IMR-90 (cell line): ENCODE results near the gene APCDD1L. TPM values are rescaled to one million over a fixed set of nuclear protein-coding genes. Genes with fewer than 3 reads are reported as not detected.

Experiments
- ATAC-seq: fragments of 200-7000 bp; cut with Tn5 transposase; 2 replicates; pipeline ENCODE4 v1.9.1; 2020; ENCODE audit warnings: low read depth, mild to moderate bottlenecking, moderate library complexity
- BruUV-seq: library from RNA; stranded (reverse); fragments of 400-500 nt; replicated peaks from 2 replicates; lab custom pipeline; 2021; lab: Mats Ljungman, UMichigan
- CTCF ChIA-PET: fragments of 300-600 bp; formaldehyde crosslinking; extraction: SDS; loops from one replicate; lab custom pipeline; 2021; ENCODE audit warnings: antibody characterized with exemption; lab: Yijun Ruan, JAX
- POLR2A ChIA-PET: fragments of 300-600 bp; sonication (Branson Sonifier 250); formaldehyde crosslinking; loops from one replicate; lab custom pipeline; 2022; ENCODE audit warnings: antibody characterized with exemption; ENCODE audit not compliant: unreplicated experiment; lab: Charles Lee
- DNase-seq: peaks from one replicate; pipeline ENCODE4 v3.0.0; 2013
- H2AFZ ChIP-seq: replicated peaks from 2 replicates; pipeline ENCODE3; 2013; ENCODE audit warnings: low read length, mild to moderate bottlenecking; ENCODE audit not compliant: poor library complexity
- H2AK5ac ChIP-seq: 2 replicates; pipeline ENCODE4 v1.6.1; 2013; ENCODE audit warnings: low read depth, low read length, inconsistent platforms
- H2AK9ac ChIP-seq: replicated peaks from 2 replicates; pipeline ENCODE3; 2013; ENCODE audit warnings: mild to moderate bottlenecking, low read depth, low read length, moderate library complexity; ENCODE audit not compliant: poor library complexity
- H2BK120ac ChIP-seq: 2 replicates; pipeline ENCODE4 v1.6.1; 2013; ENCODE audit warnings: low read depth, low read length, inconsistent platforms
- H2BK15ac ChIP-seq: 3 replicates; pipeline ENCODE4 v1.6.1; 2013; ENCODE audit warnings: low read depth, low read length, inconsistent platforms
- H2BK20ac ChIP-seq: 2 replicates; pipeline ENCODE4 v1.6.1; 2013; ENCODE audit warnings: low read depth, mild to moderate bottlenecking, inconsistent platforms, low read length, moderate library complexity
- H2BK5ac ChIP-seq: 2 replicates; pipeline ENCODE4 v1.6.1; 2013; ENCODE audit warnings: mild to moderate bottlenecking, low read depth, low read length, inconsistent platforms; ENCODE audit not compliant: poor library complexity, severe bottlenecking
- H3K14ac ChIP-seq: replicated peaks from 2 replicates; pipeline ENCODE4 v1.6.1; 2013; ENCODE audit warnings: low read depth, low read length, inconsistent platforms
- H3K18ac ChIP-seq: 2 replicates; pipeline ENCODE4 v1.6.1; 2013; ENCODE audit warnings: low read depth, low read length, control low read depth
- H3K23ac ChIP-seq: 2 replicates; pipeline ENCODE4 v1.6.1; 2013; ENCODE audit warnings: low read depth, low read length, inconsistent platforms
- H3K27ac ChIP-seq: 2 replicates; pipeline ENCODE4 v1.5.1; 2013; ENCODE audit warnings: mild to moderate bottlenecking, control low read depth, low read length; ENCODE audit not compliant: insufficient read depth
- H3K27me3 ChIP-seq: 2 replicates; pipeline ENCODE4 v1.6.1; 2013; ENCODE audit warnings: low read length; ENCODE audit not compliant: control insufficient read depth, insufficient read depth
- H3K36me3 ChIP-seq: 2 replicates; pipeline ENCODE4 v1.6.1; 2013; ENCODE audit warnings: low read length, mixed read lengths; ENCODE audit not compliant: control insufficient read depth, insufficient read depth
- H3K4ac ChIP-seq: 2 replicates; pipeline ENCODE4 v1.6.1; 2013; ENCODE audit warnings: low read depth, low read length, inconsistent platforms
- H3K4me1 ChIP-seq: 2 replicates; pipeline ENCODE4 v1.6.1; 2013; ENCODE audit warnings: low read length, mixed read lengths; ENCODE audit not compliant: control insufficient read depth, insufficient read depth
- H3K4me2 ChIP-seq: 2 replicates; pipeline ENCODE4 v1.6.1; 2013; ENCODE audit warnings: low read depth, mild to moderate bottlenecking, control low read depth, low read length, moderate library complexity
- H3K4me3 ChIP-seq: 2 replicates; pipeline ENCODE4 v1.5.1; 2013; ENCODE audit warnings: low read depth, mild to moderate bottlenecking, control low read depth, low read length, moderate library complexity; ENCODE audit not compliant: insufficient read depth
- H3K56ac ChIP-seq: 2 replicates; pipeline ENCODE4 v1.6.1; 2013; ENCODE audit warnings: low read length, inconsistent platforms; ENCODE audit not compliant: insufficient read depth; ENCODE audit errors: extremely low read depth
- H3K79me1 ChIP-seq, 2 experiments: 2 replicates each; pipeline ENCODE4 v1.6.1; 2013; ENCODE audit warnings: low read length in 2 of 2, inconsistent platforms in 1 of 2, low read depth in 1 of 2
- H3K9ac ChIP-seq: 2 replicates; pipeline ENCODE4 v1.6.1; 2013; ENCODE audit warnings: low read depth, low read length, control low read depth
- H3K9me1 ChIP-seq: 2 replicates; pipeline ENCODE4 v1.6.1; 2013; ENCODE audit warnings: low read length, inconsistent platforms; ENCODE audit not compliant: insufficient read depth
- H3K9me3 ChIP-seq: 2 replicates; pipeline ENCODE4 v1.6.1; 2013; ENCODE audit warnings: low read length; ENCODE audit not compliant: control insufficient read depth, insufficient read depth
- H4K20me1 ChIP-seq: 2 replicates; pipeline ENCODE4 v1.6.1; 2013; ENCODE audit warnings: low read length, inconsistent platforms; ENCODE audit not compliant: insufficient read depth
- H4K5ac ChIP-seq: 2 replicates; pipeline ENCODE4 v1.6.1; 2013; ENCODE audit warnings: mild to moderate bottlenecking, low read depth, low read length, control low read depth
- H4K8ac ChIP-seq, 2 experiments: 2 replicates each; pipeline ENCODE4 v1.6.1; 2013; ENCODE audit warnings: low read depth in 2 of 2, low read length in 2 of 2, control low read depth in 1 of 2, inconsistent platforms in 1 of 2
- H4K91ac ChIP-seq: 2 replicates; pipeline ENCODE4 v1.6.1; 2013; ENCODE audit warnings: low read depth, low read length, inconsistent platforms; ENCODE audit not compliant: insufficient read depth
- BHLHE40 ChIP-seq: fragments of 150-350 bp; IDR thresholded peaks from 2 replicates; pipeline ENCODE4 v1.6.1; 2016; ENCODE audit warnings: mild to moderate bottlenecking, low read depth, low read length
- CEBPB ChIP-seq: IDR thresholded peaks from 2 replicates; pipeline ENCODE4 v1.6.1; 2012; ENCODE audit warnings: low read depth, low read length, improper control_type of control experiment
- CHD1 ChIP-seq: IDR thresholded peaks from 2 replicates; pipeline ENCODE4 v1.6.1; 2012; ENCODE audit warnings: low read depth, low read length, improper control_type of control experiment
- CTCF ChIP-seq: conservative IDR thresholded peaks from 2 replicates; pipeline ENCODE4 v1.5.1; 2012; ENCODE audit warnings: mild to moderate bottlenecking, low read depth, low read length, improper control_type of control experiment
- ELK1 ChIP-seq: fragments of 150-350 bp; IDR thresholded peaks from 2 replicates; pipeline ENCODE4 v1.6.1; 2016; ENCODE audit warnings: low read depth, mild to moderate bottlenecking, low read length, moderate library complexity, borderline replicate concordance
- MAZ ChIP-seq: IDR thresholded peaks from 2 replicates; pipeline ENCODE4 v1.6.1; 2012; ENCODE audit warnings: low read depth, mild to moderate bottlenecking, low read length, improper control_type of control experiment, moderate library complexity, borderline replicate concordance
- NFE2L2 ChIP-seq: fragments of 150-350 bp; IDR thresholded peaks from 2 replicates; pipeline ENCODE4 v1.6.1; 2016; ENCODE audit warnings: low read depth, mild to moderate bottlenecking, low read length
- RCOR1 ChIP-seq: IDR thresholded peaks from 2 replicates; pipeline ENCODE4 v1.6.1; 2012; ENCODE audit warnings: mild to moderate bottlenecking, low read length, improper control_type of control experiment; ENCODE audit not compliant: insufficient replicate concordance
- RFX5 ChIP-seq: IDR thresholded peaks from 2 replicates; pipeline ENCODE4 v1.8.0; 2012; ENCODE audit warnings: low read depth, mild to moderate bottlenecking, low read length, moderate library complexity
- SMC3 ChIP-seq: fragments of 150-350 bp; IDR thresholded peaks from 2 replicates; pipeline ENCODE4 v1.6.1; 2016; ENCODE audit warnings: low read depth, mild to moderate bottlenecking, antibody characterized with exemption, low read length, moderate library complexity
- USF2 ChIP-seq: fragments of 150-350 bp; IDR thresholded peaks from 2 replicates; pipeline ENCODE4 v1.6.1; 2017; ENCODE audit warnings: mild to moderate bottlenecking, antibody characterized with exemption, low read length, low read depth
- WGBS, 2 experiments: methylation state at CpG; one replicate each; pipeline versions ENCODE4 v1.1.5 to v1.1.7; 2013; ENCODE audit warnings: missing lambda C conversion rate in 2 of 2; ENCODE audit not compliant: insufficient read length in 1 of 2; ENCODE audit errors: extremely low coverage in 2 of 2; 5-methylcytosine and 5-hydroxymethylcytosine counted together
- dilution Hi-C: fragments of 300-500 bp; cut with HindIII; formaldehyde crosslinking; loops from one replicate; pipeline ENCODE4 v1.14.3; 2018; ENCODE audit warnings: low sequenced_read_pairs; ENCODE audit not compliant: unreplicated experiment
- in situ Hi-C: fragments of 300-500 bp; cut with MboI; formaldehyde crosslinking; loops from 3 replicates; pipeline ENCODE4 v1.14.3; 2019; ENCODE audit warnings: low sequenced_read_pairs, inconsistent platforms, mixed read lengths
- intact Hi-C: fragments of 100-400 bp; cut with micrococcal nuclease; formaldehyde crosslinking; loops from 2 replicates; pipeline ENCODE4 v1.10.0; 2022
- polyA plus RNA-seq, 3 experiments: library from polyadenylated mRNA; depleted of rRNA; stranded (reverse); fragments of >200 nt; gene quantifications; 2 replicates each; pipeline ENCODE4 v1.2.3, GENCODE V29; 2012; ENCODE audit warnings: low replicate concordance in 1 of 3
- total RNA-seq: library from RNA; depleted of rRNA; stranded (reverse); fragments of >200 nt; gene quantifications from 2 replicates; pipeline ENCODE4 v1.2.3, GENCODE V29; 2012

The APCDD1L gene
- total and polyA plus RNA-seq, 2 of the 4 experiments (the other 2 are of a cell fraction): 2.5 to 18.3 TPM

GRCh38 chr20:58521763-58522162 lies 6.6 kb upstream of the APCDD1L start:
- H3K18ac ChIP-seq: no peak overlapping the region
- no peak overlapping the region for H3K56ac ChIP-seq
- POLR2A ChIA-PET: no interaction called here
- H3K27ac ChIP-seq: no peak overlapping the region
- no peak overlapping the region for H3K4me3 ChIP-seq
- no peak overlapping the region for H3K4ac ChIP-seq
- dilution Hi-C loops (no loop called here), in situ Hi-C loops (no loop called here), intact Hi-C loops (no loop called here)
- 100% methylated on average over 2 of the region's 10 CpGs; no CpG with 5 or more reads in 1 of the 2 experiments for WGBS, 2 experiments
- H4K20me1 ChIP-seq: no peaks in the 10 kb centered on the region
- no peak for ATAC-seq
- H3K4me2 ChIP-seq: no peak overlapping the region
- no peak for DNase-seq
- TF ChIP-seq NFE2L2 (no peak), CTCF (no peak), MAZ (no peak), ELK1 (no peak), CEBPB (no peak), SMC3 (no peak), RFX5 (no peak), CHD1 (no peak), USF2 (no peak), BHLHE40 (no peak), RCOR1 (no peak)
- peaks cover 9% of the 10 kb centered on the region for H3K9me3 ChIP-seq
- no peak overlapping the region; the same call in 1 of the 2 replicates for H2AK5ac ChIP-seq
- H2AK9ac ChIP-seq: peak overlapping the region; percentile 60
- no peak overlapping the region for H2BK5ac ChIP-seq
- no peak overlapping the region for H2BK120ac ChIP-seq
- H4K91ac ChIP-seq: no peak overlapping the region
- no peak overlapping the region for H4K5ac ChIP-seq
- H3K4me1 ChIP-seq: peaks cover 20% of the 10 kb centered on the region
- no peak overlapping the region for H3K23ac ChIP-seq
- H3K9me1 ChIP-seq: peaks cover 7% of the 10 kb centered on the region
- no peak overlapping the region for H3K14ac ChIP-seq
- no peak overlapping the region for H2BK20ac ChIP-seq
- H3K36me3 ChIP-seq: no peaks in the 10 kb centered on the region
- CTCF ChIA-PET: interaction anchor here (1.0 kb wide), 1 partner anchor 10 kb away, joined by 3 read pairs; no protein-coding TSS in a partner anchor
- BruUV-seq: no TSS peak
- no peak overlapping the region for H2BK15ac ChIP-seq
- no peak overlapping the region for H4K8ac ChIP-seq
- 0 out of 4 replicates have a peak, but pooled peaks cover 0 to 4% of the 10 kb centered on the region in 2 experiments for H3K79me1 ChIP-seq
- H2AFZ ChIP-seq: no peak overlapping the region
- no peak overlapping the region for H3K9ac ChIP-seq
- H3K27me3 ChIP-seq: no peaks in the 10 kb centered on the region; the same call in 1 of the 2 replicates
